Measurements from ENCODE around the gene FOXF1.

FOXF1 gene

GRCh38 chr16:86542756-86543750 is 32.7 kb downstream of the FOXF1 start:
- no peak for TF ChIP-seq CTCF (IDR thresholded peaks at IDR 0.05; ENCODE audit: low read depth, low read length)
- Histone ChIP-seq H3K36me3 (peaks cover 25% of the 10 kb centered on the region), H3K9me3 (no peaks in the 10 kb centered on the region), H3K4me1 (no peaks in the 10 kb centered on the region), H3K27me3 (no peaks in the 10 kb centered on the region), H3K4me3 (ENCODE audit: low read depth, low read length) (no peak overlapping the region)
- no peak for DNase-seq

GRCh38 chr16:86545481-86545880 is 35.2 kb downstream of the FOXF1 start:
- no peaks in the 10 kb centered on the region for H3K4me1 ChIP-seq
- TF ChIP-seq CTCF (IDR thresholded peaks at IDR 0.05; ENCODE audit: low read depth, low read length): no peak
- DNase-seq: no peak
- no peaks in the 10 kb centered on the region for H3K27me3 ChIP-seq
- peaks cover 20% of the 10 kb centered on the region for H3K36me3 ChIP-seq
- H3K4me3 ChIP-seq (ENCODE audit: low read depth, low read length): no peak overlapping the region
- no peaks in the 10 kb centered on the region for H3K9me3 ChIP-seq

GRCh38 chr16:86545954-86546637 is 35.8 kb downstream of the FOXF1 start:
- Histone ChIP-seq H3K4me3 (ENCODE audit: low read depth, low read length) (no peak overlapping the region), H3K36me3 (peaks cover 15% of the 10 kb centered on the region), H3K9me3 (no peaks in the 10 kb centered on the region), H3K27me3 (no peaks in the 10 kb centered on the region), H3K4me1 (no peaks in the 10 kb centered on the region)
- no peak for TF ChIP-seq CTCF (IDR thresholded peaks at IDR 0.05; ENCODE audit: low read depth, low read length)
- no peak for DNase-seq

GRCh38 chr16:86546638-86547013 is 36.3 kb downstream of the FOXF1 start:
- no peak for DNase-seq
- no peak overlapping the region for H3K4me3 ChIP-seq (ENCODE audit: low read depth, low read length)
- H3K27me3 ChIP-seq: no peaks in the 10 kb centered on the region
- no peaks in the 10 kb centered on the region for H3K9me3 ChIP-seq
- peaks cover 10% of the 10 kb centered on the region for H3K36me3 ChIP-seq
- H3K4me1 ChIP-seq: no peaks in the 10 kb centered on the region
- no peak for TF ChIP-seq CTCF (IDR thresholded peaks at IDR 0.05; ENCODE audit: low read depth, low read length)

GRCh38 chr16:86547286-86547685 is 37.0 kb downstream of the FOXF1 start:
- H3K4me3 ChIP-seq (ENCODE audit: low read depth, low read length): no peak overlapping the region
- no peaks in the 10 kb centered on the region for H3K4me1 ChIP-seq
- no peaks in the 10 kb centered on the region for H3K9me3 ChIP-seq
- no peak for DNase-seq
- H3K36me3 ChIP-seq: peaks cover 7% of the 10 kb centered on the region
- H3K27me3 ChIP-seq: no peaks in the 10 kb centered on the region
- TF ChIP-seq CTCF (IDR thresholded peaks at IDR 0.05; ENCODE audit: low read depth, low read length): no peak
